ENCODE data around the gene CDCP1.
A peak's percentile ranks its signal among the peaks of the same experiment; 100 is the strongest.
"Not testable (repeated sequence)": the region's sequence is repeated elsewhere in the genome, so short reads cannot be mapped to it uniquely, and the experiment has no call there.

CDCP1 gene

GRCh38 chr3:45055411-45056143, 90.6 kb downstream of the CDCP1 start:
- DNase-seq (ENCODE audit: low spot score), result no peak

DNA sequence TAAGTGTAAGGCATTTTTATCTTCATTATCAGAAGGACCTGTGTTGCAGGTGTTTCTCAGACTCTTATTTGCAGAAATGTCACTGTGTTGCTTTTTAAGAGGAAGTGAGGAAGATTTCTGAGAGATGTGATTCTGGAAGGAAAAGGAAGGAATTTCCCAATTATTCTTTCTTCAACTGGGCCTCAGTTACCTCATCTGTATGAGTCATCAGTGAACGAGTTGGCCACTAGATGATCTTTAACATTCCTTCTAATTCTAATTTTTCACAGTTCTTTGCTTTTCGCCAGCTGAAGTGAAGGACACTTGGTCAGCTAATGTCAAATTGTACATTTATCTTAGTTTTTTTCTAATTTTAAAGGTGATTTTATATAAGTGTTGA, 91.2 kb downstream of the CDCP1 start:
- no peak for DNase-seq (ENCODE audit: low spot score)

DNA sequence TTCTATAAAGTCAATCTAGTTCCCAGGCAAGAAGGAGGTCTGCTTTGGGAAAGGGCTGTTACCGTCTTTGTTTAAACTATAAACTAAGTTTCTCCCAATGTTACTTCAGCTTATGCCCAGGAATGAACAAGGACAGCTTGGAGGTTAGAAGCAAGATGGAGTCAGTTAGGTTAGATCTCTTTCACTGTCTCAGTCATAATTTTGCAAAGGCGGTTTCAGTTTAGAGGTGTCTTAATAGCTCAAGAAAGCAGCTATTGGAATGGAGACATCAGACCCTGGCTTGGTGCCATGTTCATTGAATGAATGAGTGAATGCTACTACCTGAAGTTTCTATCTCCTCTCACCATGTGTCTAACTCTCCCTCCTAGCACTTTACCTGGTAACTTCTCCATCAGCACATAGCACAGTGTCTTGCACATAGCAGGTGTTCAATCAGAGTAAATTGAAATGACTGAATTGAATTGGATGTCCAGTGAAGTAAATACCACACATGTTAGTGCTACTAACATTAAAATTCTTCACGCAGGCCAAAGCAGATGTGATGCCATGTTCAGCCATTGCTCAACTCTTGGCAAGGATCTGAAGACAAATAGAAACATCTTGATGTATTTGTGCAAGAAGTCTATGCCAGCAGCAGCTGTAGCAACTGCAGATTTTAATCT, 91.9 kb downstream of the CDCP1 start:
- DNase-seq (ENCODE audit: low spot score), result no peak

GRCh38 chr3:45053805-45054195, 92.4 kb downstream of the CDCP1 start:
- DNase-seq (ENCODE audit: low spot score), result not testable (repeated sequence)

DNA sequence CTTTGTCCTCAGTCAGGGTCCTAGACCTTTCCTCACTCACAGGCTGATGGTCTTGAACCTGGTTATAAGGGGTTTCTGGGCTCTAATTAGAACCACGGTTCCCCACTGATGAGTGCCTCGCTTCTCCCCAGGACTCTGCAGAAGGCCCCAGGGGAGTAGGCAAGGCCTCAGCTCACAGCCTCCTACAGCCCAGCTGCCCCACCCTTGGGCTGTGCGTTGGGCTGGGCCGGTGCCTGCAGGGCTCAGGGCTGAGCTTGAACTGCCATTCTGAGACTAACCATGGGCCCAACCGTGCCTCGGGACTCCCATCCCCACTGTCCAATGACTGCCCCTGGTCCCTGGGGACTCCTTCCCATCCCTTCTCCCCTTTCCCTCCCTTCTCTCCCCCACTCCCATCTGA, 94.5 kb downstream of the CDCP1 start:
- DNase-seq (ENCODE audit: low spot score), result no peak

GRCh38 chr3:45049807-45050206, 96.4 kb downstream of the CDCP1 start:
- no peak for DNase-seq (ENCODE audit: low spot score)

DNA sequence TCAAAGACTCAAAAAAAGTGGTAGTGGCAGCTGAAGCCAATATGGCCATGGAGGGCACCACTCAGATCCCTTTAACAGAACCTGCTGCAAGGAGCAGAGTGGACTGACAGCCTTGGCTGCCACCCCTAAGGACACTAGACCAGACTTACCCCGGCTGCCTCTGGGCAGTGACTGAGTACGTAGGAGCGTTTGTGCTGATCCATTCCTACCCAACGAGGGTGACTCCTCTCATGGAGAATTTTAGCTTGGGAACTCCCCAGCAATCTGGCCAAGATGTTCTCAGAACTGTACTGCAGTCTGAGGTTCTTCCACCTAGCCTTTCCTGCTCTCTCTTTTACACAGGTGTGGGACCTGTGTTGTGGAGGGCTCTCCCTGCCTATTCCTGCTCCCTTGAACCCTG, 97.9 kb downstream of the CDCP1 start:
- no peak for DNase-seq (ENCODE audit: low spot score)

DNA sequence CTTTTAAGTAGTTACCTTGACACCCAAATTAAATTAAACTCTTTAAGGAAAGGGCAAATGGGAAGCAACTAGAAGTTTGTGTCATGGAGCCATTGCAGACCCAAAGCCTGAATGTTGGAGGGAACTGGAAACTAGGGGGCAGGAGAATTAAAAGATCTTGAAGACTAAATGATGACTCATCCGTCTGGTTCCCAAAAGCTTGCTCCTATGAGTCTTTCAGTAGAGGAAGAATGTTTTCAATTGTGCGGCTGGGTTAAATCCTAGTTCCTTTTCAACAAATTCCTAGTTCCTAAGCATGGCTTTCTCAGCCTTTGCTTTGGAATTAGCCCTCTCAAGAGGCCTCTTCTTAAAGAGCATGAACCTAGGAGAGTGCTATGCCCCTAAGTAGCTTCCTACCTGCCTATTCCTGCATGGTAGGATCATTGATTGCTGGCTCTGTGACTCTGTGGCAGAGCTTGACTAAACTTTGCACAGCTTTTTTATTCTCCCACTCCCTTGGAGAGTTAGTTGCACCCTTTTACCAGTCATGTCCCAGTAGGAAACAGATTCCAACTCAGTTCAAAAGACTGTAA, 102.4 kb downstream of the CDCP1 start:
- peak; percentile 60 for DNase-seq (ENCODE audit: low spot score)

DNA sequence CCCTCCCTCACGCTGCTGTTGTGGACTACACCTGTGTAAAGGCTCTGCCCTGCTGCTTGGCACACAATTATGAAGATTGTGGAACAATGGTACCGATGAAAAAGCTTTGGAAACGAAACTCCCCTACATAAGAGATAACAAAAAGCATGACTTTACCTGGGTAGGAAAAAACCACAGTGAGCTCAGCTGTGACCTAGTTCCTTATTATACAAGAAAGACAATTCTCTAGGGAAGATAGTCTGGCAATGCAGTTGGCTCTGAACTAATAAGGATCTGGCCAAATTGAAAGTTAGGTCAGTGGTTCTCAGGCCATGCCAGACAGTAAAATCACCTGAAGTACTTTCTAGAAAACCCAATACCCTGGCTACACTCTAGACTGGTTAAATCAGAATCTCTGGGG, 104.0 kb downstream of the CDCP1 start:
- no peak for DNase-seq (ENCODE audit: low spot score)

- no peak for DNase-seq (ENCODE audit: low spot score)
These were observed 104.5 kb downstream of the CDCP1 start for GRCh38 chr3:45041666-45042065.

DNA sequence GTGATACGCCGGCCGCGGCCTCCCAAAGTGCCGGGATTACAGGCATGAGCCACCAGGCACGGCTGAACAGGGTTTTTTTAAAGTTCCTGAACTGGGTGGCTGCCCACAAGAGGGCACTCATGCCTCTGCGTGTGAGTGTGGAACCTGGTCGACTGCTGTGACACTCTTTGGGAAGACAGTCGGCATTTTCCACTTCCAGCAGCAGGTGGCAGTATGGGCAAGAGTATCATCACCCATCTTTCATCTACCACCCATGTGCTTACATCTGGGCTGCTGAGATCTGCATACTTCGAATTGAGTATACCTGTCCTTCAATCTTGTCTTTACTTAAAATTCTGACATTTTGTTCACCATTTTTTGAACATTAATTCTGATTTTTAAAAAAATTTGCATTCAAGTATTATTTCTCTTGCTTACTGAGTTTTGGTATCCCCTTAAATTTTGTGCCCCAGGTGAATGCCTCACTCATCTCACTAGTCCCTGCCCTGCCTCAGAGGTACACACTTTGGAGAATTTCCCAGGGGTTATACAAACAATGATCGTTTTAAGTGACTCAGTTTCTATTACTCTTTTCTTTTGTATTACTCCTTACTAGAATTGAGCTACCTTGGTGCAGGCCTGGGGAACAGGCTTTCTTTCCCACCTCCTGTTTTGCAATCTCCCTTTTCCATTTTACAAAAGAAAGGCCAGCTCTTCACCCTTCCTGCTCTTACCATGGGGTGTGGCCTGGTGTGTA, 108.3 kb downstream of the CDCP1 start:
- peak; percentile 96 for DNase-seq (ENCODE audit: low spot score)

- no peak for DNase-seq (ENCODE audit: low spot score)
These were observed 110.5 kb downstream of the CDCP1 start for GRCh38 chr3:45035441-45036301.

DNA sequence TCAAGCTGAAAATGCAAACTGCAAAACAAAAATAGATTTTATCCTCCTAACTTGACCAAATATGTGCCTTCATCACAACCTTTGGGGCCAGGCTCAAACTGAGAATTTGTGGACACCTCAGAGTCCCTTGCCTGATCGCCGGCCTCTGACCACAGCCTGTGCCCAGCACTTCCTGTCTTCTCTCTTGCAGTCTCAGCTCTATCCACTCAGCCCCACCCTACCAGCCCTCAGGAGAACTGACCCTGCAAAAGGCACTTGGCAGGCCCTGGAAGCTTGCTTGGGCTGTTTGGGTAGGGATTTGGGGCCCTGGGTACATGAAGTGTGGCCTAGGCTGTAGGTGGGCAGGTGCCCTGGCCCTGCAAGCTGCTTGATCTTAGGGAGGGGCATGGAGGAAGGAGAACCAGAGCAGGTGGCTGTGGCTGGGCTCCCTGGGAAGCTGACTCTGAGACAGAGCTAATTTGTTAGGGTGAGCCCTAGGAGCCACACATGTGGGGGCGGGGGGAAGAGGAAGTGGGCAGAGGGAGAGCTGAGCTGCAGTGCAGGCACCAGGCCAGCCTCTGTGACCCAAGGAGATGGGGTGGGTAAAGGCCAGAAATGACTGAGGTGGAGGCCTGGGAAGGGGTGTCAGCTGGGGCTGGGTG, 111.4 kb downstream of the CDCP1 start:
- DNase-seq (ENCODE audit: low spot score), result no peak

DNA sequence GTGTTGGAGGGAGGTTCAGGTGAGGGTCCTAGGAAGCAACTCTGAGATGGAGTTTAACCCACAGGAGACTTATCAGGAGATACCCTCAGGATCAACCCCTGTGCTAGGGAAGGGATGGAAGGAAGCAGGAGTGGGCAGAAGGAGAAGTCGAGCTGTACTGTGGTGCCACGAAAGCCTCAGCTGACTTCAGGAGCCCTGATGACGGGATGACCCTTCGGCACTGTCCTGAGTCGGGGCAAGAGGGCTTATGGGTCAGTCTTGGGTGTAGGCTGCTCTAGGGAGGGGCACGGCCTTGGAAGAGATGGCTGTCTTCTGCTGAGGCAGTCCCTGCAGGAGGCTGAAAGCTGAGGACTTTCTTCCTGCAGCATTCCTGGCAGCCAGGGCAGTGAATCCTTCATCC, 112.4 kb downstream of the CDCP1 start:
- DNase-seq (ENCODE audit: low spot score), result no peak

Data from kidney capillary endothelial cell (primary cell).